ENCODE measurements around the gene MRAP. TPM values are rescaled to one million over a fixed set of nuclear protein-coding genes. Genes with fewer than 3 reads are reported as not detected.

Gene MRAP
- total RNA-seq, 1 experiment from 2014 or later = not detected

DNA sequence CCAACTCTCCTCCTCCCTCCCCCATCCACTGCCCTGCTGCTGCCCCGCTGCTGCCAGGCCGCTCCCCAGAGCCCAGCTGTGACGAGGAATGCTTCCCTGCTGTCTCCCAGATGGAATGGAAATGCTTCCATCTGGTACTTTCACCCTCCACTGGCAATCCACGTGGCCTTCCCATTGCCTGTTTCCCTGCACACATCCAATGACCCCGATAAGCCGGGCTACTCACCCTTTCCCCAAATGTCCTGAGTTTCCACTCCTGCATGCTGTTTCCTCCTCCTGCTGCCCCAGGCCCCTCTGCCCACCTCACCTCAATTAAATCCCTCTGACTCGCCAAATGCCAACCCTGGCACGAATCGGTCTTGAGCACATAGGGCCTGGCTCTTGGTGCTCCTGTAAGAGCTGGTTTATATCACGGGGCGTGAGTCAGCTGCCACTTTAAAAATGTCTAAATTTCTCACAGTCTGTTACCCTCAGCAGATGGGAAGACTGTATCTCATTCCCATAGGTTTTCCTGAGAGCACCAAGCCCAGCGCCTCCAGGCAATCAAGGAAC, 36.4 kb downstream of the MRAP start:
- Histone ChIP-seq H2AFZ (no peak overlapping the region), H3K9me2 (ENCODE audit: insufficient read depth) (no peaks in the 10 kb centered on the region), H3K36me3 (ENCODE audit: low read depth) (peaks cover 3% of the 10 kb centered on the region; the same call in 1 of the 2 replicates), H3K4me1 (replicated peaks; ENCODE audit: insufficient read depth) (0 out of 2 replicates have a peak, but pooled peaks cover 4% of the 10 kb centered on the region), H3K79me2 (ENCODE audit: low read depth) (no peaks in the 10 kb centered on the region), H3K27ac (no peak overlapping the region), H3K4me3 (no peak overlapping the region), H3K27me3 (ENCODE audit: insufficient read depth, low read depth) (no peaks in the 10 kb centered on the region), H3F3A (ENCODE audit: insufficient read depth, low read depth) (no peaks in the 10 kb centered on the region; the same call in 1 of the 2 replicates), H3K4me2 (no peak overlapping the region), H4K20me1 (ENCODE audit: insufficient read depth) (0 out of 2 replicates have a peak, but pooled peaks cover 3% of the 10 kb centered on the region), H3K9me3 (ENCODE audit: insufficient read depth, low read depth) (no peaks in the 10 kb centered on the region)
- ChIA-PET CTCF (no interaction called here), POLR2A (ENCODE audit: unreplicated experiment) (no interaction called here)
- intact Hi-C loops (cut with micrococcal nuclease; ENCODE audit: unreplicated experiment) = no loop called here
- no peak for DNase-seq
- BruUV-seq (replicated peaks) = no TSS peak
- TF ChIP-seq, protein P1, sequence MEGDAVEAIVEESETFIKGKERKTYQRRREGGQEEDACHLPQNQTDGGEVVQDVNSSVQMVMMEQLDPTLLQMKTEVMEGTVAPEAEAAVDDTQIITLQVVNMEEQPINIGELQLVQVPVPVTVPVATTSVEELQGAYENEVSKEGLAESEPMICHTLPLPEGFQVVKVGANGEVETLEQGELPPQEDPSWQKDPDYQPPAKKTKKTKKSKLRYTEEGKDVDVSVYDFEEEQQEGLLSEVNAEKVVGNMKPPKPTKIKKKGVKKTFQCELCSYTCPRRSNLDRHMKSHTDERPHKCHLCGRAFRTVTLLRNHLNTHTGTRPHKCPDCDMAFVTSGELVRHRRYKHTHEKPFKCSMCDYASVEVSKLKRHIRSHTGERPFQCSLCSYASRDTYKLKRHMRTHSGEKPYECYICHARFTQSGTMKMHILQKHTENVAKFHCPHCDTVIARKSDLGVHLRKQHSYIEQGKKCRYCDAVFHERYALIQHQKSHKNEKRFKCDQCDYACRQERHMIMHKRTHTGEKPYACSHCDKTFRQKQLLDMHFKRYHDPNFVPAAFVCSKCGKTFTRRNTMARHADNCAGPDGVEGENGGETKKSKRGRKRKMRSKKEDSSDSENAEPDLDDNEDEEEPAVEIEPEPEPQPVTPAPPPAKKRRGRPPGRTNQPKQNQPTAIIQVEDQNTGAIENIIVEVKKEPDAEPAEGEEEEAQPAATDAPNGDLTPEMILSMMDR (conservative IDR thresholded peaks at IDR 0.05) = no peak
- no peak for TF ChIP-seq EZH2 (IDR thresholded peaks at IDR 0.05; ENCODE audit: low read depth)

DNA sequence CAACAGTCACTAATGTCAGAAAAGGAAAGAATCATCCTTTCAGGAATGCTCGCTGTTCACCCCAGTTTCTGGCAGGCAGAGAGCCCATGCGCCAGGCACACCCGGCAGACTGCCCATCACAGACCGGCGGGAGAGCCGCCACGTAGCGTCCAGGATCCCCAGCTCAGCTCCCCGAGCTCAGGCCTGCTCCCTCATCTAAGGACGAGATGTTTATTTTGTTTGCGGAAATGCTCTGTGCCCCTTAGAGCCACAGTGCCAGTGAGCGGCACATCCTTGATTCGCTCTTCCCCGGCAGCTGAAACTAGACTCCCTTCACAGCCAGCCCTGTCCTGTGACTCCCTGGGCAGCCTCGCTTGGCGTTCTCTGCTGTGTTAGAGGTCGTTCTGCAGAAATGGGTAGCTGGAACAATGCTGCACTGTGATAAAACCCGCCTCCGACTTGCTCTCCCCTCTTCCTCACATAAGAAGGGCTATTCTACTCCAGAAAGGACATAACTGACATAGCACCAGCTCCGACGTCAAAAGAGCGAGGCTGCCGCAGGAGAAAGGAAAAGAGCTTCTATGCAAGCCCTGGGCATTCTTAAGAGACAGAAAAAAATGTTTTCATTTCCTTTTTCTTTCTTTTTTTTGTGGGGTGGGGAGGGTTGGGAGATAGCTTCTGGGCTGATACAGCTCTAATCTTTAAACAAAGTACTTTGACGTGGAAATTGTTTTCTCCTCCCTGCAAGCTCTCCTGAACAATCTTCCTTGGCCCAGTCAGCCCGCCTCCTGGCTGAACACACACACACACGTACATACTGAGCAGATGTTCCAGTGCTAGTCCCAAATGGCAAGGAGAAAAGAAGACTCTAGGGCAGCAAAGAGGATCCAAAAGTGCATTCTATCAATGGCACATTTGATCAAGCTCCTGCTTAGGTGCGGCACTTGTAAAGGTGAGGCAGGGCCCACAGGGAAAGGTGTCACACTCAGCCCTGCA, 37.2 kb downstream of the MRAP start:
- 0 out of 2 replicates have a peak, but pooled peaks cover 3% of the 10 kb centered on the region for H4K20me1 ChIP-seq (ENCODE audit: insufficient read depth)
- no TSS peak for BruUV-seq (replicated peaks)
- no peaks in the 10 kb centered on the region; the same call in 1 of the 2 replicates for H3F3A ChIP-seq (ENCODE audit: insufficient read depth, low read depth)
- H3K9me3 ChIP-seq (ENCODE audit: insufficient read depth, low read depth) = no peaks in the 10 kb centered on the region
- H3K4me3 ChIP-seq = no peak overlapping the region
- H3K9me2 ChIP-seq (ENCODE audit: insufficient read depth) = no peaks in the 10 kb centered on the region
- DNase-seq = no peak
- no peak overlapping the region for H3K4me2 ChIP-seq
- intact Hi-C loops (cut with micrococcal nuclease; ENCODE audit: unreplicated experiment) = no loop called here
- H3K36me3 ChIP-seq (ENCODE audit: low read depth) = peaks cover 10% of the 10 kb centered on the region
- CTCF ChIA-PET = no interaction called here
- no peaks in the 10 kb centered on the region for H3K27me3 ChIP-seq (ENCODE audit: insufficient read depth, low read depth)
- H2AFZ ChIP-seq = no peak overlapping the region
- H3K79me2 ChIP-seq (ENCODE audit: low read depth) = no peaks in the 10 kb centered on the region
- TF ChIP-seq, protein P1 (conservative IDR thresholded peaks at IDR 0.05) = no peak
- no peak for TF ChIP-seq EZH2 (IDR thresholded peaks at IDR 0.05; ENCODE audit: low read depth)
- no peak overlapping the region for H3K27ac ChIP-seq
- POLR2A ChIA-PET (ENCODE audit: unreplicated experiment) = no interaction called here
- 0 out of 2 replicates have a peak, but pooled peaks cover 5% of the 10 kb centered on the region for H3K4me1 ChIP-seq (replicated peaks; ENCODE audit: insufficient read depth)

DNA sequence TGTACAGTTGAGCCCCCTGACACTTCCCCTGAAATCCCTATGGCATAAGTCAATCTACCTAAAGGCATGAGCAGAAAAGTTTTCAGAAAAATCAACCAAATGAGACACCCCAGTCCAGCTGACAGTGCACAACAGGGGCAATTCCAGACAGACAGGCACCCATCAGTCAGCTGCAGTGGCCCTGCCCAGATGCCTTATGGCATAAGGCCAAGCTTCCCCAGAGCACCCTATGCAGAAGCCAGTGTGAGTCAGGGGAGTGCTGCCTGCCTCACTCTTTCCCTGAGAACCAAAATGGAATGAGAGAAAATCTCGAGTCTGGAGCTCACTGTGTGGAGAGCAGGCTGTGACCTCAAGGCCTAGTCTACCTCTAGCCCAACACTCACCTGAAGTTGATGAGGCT, 38.1 kb downstream of the MRAP start:
- Histone ChIP-seq H3F3A (ENCODE audit: insufficient read depth, low read depth) (no peaks in the 10 kb centered on the region; the same call in 1 of the 2 replicates), H3K4me2 (no peak overlapping the region), H3K79me2 (ENCODE audit: low read depth) (no peaks in the 10 kb centered on the region), H3K27me3 (ENCODE audit: insufficient read depth, low read depth) (no peaks in the 10 kb centered on the region), H3K27ac (no peak overlapping the region), H3K36me3 (ENCODE audit: low read depth) (peaks cover 15% of the 10 kb centered on the region), H3K9me2 (ENCODE audit: insufficient read depth) (no peaks in the 10 kb centered on the region), H3K4me3 (no peak overlapping the region), H4K20me1 (ENCODE audit: insufficient read depth) (0 out of 2 replicates have a peak, but pooled peaks cover 3% of the 10 kb centered on the region), H3K9me3 (ENCODE audit: insufficient read depth, low read depth) (no peaks in the 10 kb centered on the region), H3K4me1 (replicated peaks; ENCODE audit: insufficient read depth) (0 out of 2 replicates have a peak, but pooled peaks cover 5% of the 10 kb centered on the region), H2AFZ (no peak overlapping the region)
- intact Hi-C loops (cut with micrococcal nuclease; ENCODE audit: unreplicated experiment) = no loop called here
- POLR2A ChIA-PET (ENCODE audit: unreplicated experiment) = no interaction called here
- BruUV-seq (replicated peaks) = no TSS peak
- no peak for TF ChIP-seq EZH2 (IDR thresholded peaks at IDR 0.05; ENCODE audit: low read depth)
- TF ChIP-seq, protein P1 (conservative IDR thresholded peaks at IDR 0.05) = no peak
- CTCF ChIA-PET = no interaction called here
- DNase-seq = no peak

All from PC-9 (cell line).